NCI-H774 (cell line): Measurements from ENCODE around the gene HAP1.
"Not testable (repeated sequence)": the region's sequence is repeated elsewhere in the genome, so short reads cannot be mapped to it uniquely, and the experiment has no call there.

Experiments used
- DNase-seq: peaks from one replicate; lab custom pipeline; 2025; lab: John Stamatoyannopoulos, UW

HAP1 gene, protein sequence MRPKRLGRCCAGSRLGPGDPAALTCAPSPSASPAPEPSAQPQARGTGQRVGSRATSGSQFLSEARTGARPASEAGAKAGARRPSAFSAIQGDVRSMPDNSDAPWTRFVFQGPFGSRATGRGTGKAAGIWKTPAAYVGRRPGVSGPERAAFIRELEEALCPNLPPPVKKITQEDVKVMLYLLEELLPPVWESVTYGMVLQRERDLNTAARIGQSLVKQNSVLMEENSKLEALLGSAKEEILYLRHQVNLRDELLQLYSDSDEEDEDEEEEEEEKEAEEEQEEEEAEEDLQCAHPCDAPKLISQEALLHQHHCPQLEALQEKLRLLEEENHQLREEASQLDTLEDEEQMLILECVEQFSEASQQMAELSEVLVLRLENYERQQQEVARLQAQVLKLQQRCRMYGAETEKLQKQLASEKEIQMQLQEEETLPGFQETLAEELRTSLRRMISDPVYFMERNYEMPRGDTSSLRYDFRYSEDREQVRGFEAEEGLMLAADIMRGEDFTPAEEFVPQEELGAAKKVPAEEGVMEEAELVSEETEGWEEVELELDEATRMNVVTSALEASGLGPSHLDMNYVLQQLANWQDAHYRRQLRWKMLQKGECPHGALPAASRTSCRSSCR

DNA sequence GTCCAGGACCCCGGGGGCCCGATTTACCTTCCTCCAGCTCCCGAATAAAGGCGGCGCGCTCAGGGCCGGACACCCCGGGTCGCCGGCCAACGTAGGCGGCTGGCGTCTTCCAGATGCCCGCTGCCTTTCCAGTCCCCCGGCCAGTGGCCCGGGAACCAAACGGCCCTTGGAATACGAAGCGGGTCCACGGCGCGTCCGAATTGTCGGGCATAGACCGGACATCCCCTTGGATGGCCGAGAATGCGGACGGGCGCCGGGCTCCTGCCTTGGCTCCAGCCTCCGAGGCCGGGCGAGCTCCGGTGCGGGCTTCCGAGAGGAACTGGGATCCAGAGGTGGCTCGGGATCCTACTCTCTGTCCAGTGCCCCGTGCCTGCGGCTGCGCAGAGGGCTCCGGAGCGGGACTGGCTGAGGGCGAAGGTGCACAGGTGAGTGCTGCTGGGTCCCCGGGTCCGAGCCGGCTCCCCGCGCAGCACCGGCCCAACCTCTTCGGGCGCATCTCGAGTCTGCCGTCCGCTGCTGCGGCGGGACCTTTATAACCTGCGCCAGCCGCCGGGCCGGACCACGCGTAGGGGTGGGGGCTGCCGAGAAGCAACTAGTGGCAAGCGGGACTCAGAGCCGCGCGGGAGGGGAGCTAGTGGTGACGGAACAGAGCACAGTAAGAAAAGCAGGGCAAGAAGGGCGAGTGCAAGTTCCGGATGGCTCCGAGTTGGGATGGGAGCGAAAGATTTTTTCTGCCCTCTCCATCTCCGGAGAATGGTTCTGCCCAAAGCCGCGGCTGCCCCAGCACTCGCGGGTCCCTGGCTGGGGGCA lies at the start of gene HAP1:
Gene HAP1, minus strand, starts transcription at position 505 of the 810 bp plus-strand sequence. Its CDS starts 9 bp downstream, at position 496.
- peak; percentile 24 for DNase-seq

DNA sequence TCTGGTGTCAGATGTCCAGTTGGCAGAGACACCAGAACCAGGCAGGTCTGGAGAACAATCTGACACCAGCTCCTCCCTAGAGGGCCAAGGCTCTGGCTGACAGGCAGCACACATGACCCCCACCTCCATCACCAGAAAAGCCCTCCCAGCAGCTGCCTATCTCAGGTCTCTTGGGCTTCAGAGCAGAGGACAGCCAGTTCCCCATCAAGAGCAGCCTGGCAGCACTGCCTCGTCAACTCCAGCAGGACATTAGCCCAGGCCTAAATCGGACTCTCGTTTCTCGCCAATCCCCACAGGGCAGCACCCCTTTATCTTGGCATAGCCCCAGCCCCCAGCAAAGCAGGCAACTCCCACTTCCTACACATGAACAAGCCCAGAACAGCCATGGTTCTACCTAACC lies 47.7 kb upstream of the HAP1 start:
- DNase-seq = no peak

GRCh38 chr17:41781404-41782110 lies 47.1 kb upstream of the HAP1 start:
- no peak for DNase-seq

DNA sequence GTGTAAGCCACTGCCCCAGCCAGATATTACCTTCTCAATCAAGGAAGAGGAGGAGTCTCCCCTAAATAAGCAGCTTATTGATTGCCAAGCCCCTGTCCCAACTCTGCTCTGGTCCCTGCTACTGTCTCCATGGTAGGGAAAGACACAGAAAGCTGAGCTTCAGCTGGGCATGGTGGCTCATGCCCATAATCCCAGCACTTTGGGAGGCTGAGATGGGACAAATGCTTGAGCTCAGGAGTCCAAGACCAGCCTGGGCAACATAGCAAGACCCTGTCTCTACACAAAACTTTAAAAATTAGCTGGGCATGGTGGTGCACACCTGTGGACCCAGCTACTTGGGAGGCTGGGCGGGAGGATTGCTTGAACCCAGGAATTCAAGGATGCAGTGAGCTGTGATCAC lies 45.5 kb upstream of the HAP1 start:
- DNase-seq = no peak

DNA sequence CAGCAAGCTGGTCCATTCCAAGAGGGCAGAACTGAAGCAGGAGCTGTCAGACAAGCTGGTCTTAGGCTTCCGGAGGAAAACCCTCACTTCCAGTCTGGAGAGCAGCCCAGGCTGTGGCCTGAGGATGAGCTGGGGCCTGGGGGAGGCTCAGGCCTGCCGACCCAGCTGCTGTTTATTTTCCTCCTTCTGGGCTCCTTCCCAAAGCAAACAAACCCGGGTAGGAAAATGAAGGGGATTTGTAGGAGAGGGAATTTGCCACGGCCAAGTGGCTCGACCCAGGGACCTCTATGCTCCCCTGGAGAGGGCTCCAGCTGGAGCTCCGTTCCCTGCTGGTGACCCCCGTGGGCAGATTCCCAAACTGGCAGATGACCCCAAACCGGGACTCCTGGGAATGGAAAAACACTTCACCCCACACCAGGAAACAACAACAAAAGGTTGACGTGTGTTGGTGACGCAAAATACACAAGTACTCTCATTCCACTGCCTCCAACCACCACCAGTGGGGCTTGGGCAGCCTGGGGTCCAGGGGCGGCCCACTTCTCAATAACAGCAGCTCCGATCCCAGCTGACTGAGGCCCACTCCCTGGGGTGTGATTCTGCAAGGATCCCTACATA lies 43.2 kb upstream of the HAP1 start:
- peak; percentile 89 for DNase-seq

DNA sequence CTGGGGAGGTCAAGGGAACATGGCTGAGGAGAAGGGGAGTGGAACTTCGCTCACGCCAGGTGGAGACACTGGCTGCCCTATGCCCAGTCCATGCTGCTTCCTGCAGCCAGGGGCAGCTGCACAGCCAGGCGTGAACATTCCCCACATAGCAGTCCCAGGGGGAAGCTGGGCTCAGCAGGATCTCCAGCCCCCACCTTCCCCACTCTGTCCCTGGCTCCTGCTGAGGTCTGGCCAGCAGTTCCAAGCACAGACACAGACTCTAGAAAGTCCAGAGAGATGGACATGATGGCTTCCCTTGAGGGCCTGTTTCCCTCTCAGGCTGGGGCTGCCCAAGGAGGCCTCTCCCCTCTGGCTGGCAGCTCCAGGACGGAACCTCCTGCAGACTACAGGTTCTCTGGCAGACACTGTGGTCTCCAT lies 42.7 kb upstream of the HAP1 start:
- no peak for DNase-seq

DNA sequence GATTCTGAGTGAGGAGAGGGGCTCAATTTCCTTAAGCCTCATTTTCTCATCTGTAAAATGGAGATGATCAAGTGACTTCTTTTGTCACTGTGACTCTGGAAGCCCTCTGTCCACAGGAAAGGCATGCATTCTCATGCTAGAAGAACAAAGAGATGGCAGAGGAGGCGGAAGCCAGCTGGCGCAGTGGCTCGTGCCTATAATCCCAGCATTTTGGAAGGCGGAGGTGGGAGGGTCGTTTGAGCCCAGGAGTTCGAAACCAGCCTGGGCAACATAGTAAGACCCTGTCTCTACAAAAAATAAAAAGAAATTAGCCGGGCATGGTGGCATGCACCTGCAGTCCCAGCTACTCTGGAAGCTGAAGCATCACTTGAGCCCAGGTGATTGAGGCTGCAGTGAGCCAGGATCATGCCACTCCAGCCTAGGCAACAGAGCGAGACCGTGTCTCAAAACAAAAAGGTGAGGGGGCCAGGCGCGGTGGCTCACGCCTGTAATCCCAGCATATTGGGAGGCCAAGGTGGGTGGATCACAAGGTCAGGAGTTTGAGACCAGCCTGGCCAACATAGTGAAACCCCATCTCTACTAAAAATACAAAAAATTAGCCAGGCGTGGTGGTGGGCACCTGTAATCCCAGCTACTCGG lies 41.9 kb upstream of the HAP1 start:
- not testable (repeated sequence) for DNase-seq

DNA sequence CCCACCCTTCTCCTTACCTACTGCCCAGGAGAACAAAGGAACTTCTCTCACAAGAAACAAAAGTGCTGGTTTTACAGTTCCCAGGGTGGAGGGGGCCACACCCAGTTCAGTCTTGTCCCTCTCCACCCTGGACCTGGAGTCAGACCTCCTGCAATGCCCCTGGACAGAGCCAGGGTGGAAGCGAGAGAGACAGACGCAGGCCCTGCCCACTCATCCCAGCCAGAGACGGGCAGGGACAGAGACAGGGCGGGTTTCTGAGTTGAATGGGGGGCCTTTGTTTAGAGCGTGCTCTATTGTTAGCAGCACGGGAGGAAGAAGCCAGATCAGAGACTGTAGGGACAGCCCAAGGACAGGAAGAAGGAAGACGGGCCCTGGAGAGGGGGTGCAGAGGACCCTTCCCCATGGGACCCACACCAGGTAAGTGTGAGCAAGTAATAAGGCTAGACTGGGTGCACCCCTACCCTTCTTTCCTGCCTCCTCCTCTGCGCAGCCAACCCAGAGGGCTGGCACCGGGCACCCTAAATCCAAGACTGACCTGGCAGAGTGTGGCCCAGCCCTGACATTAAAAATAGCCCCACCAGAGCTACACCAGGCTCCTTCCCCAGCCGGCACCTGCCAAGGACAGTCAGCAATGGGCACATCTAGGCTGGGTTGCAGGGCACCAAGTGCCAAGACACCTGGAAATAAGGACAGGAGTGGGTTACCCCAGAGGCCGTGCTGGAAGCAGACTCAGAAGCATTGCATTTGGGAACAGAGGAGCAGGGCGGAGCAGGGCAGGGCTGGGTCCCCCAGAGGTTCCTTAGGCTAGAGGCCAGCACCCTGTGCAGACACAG lies 41.2 kb upstream of the HAP1 start:
- DNase-seq = no peak

DNA sequence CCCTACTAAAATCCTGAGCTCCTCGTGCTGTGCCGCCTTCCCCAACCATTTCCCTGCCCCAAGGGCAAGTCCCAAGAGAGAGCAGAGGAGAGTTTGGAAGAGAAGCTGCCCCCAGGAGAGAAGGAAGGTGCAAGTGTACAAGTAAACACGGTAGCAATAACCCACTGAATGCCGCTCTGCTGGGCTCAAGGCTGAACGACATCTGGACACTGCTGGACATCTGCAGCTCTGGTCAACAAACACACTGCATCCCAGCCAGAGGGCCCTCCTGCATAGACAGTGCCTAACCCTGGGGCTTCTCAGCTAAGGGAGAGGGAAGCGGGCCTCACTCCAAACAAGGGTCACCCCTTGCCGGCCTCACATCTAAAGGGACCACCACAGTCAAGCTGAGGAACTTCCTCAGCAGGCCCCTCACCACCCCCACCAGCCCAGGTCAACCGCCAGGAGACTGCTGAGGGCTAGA lies 39.3 kb upstream of the HAP1 start:
- no peak for DNase-seq

GRCh38 chr17:41773190-41773588 lies 38.7 kb upstream of the HAP1 start:
- no peak for DNase-seq

GRCh38 chr17:41772586-41773189 lies 38.2 kb upstream of the HAP1 start:
- DNase-seq = no peak

- DNase-seq = no peak
Observed at GRCh38 chr17:41772218-41772585, 37.8 kb upstream of the HAP1 start.

DNA sequence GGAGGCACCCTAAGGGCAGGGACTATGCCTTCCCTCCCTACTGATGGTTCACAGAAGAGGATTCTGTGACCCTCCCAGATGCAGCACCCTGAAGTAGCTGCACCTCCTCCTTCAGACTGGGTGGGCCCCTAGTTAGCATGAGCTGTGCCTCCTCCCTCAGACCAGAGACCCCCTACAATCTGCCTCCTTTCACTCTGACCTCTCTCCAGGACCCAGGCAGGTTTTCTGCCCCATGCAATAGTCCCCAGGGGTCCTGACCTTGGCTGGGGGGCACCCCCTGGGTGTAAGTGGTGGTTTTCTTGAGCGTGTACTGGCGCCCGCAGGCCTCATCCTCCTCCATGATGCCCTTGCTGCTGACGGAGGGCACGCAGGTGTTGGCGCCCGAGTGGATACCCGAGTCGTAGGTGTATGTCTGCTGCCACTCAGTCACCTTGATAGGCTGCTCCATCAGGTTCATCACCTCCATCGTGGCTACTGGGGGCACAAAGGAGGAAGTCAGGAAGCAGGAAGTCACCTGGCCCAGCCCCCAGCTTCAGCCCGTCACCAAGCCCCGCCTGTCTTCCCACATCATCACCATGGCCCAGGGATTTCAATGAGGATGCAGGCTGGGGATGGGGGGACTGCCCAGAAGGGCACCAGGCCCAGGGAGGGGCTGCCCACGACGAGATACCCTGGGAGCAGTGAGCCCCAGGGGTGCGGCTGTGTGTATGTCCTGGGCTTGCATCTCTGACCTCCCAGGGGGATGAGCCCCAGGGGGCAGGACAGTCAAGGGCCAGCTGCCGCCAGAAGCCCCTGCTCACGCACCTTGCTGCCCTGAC lies 37.2 kb upstream of the HAP1 start:
- DNase-seq = no peak

- DNase-seq = no peak
Observed at GRCh38 chr17:41769985-41770384, 35.5 kb upstream of the HAP1 start.

DNA sequence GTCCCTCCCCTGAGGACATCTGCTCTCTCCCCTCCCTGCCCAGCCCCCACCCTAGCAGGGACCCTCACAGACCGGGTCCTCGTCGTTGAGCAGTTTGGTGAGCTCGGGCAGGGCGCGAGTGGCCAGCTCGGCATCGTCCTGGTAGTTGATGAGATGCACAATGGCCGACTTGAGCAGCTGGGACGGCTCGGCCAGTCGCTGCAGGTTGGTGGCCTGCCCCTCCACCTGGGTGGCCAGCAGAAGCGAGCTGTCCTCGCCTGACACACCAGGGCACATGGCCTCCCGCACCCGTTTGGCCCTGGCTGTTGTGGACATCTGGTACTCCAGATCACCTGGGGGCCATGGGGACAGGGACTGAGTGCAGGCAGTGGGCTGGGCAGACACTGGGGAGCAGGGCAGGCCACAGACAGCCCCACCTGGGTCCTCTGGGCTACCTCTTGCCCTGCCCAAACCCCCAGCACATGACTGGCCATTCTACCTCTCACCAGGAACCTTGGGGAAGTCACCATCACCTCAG lies 35.0 kb upstream of the HAP1 start:
- DNase-seq = no peak

GRCh38 chr17:41768682-41769288 lies 34.3 kb upstream of the HAP1 start:
- DNase-seq = no peak

- DNase-seq = no peak
Observed at GRCh38 chr17:41767324-41768042, 33.0 kb upstream of the HAP1 start.

DNA sequence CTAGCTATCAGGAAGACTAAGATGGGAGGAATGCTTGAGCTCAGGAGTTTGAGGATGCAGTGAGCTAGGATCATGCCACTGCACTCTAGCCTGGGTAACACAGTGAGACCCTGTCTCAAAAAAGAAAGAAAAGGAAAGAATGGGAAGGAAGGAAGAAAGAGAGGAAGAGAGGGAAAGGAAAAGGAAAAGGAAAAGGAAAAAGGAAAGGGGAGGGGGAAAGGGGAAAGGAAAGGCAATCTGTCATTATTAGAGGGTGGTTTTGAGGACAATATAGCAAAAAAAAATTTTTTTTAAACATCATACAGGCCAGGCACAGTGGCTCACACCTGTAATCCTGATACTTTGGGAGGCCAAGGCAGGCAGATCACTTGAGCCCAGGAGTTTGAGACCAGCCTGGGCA lies 31.7 kb upstream of the HAP1 start:
- DNase-seq = no peak
